Natural killer cell treated with Interleukin-12 subunit alpha and Interleukin-12 subunit beta and Interleukin-15 and Interleukin-18, amount 100 ng/mL, for 72 hours (primary cell): ENCODE measurements around the gene MAP3K4. TPM values are rescaled to one million over a fixed set of nuclear protein-coding genes. Genes with fewer than 3 reads are reported as not detected.

Source experiments
- ATAC-seq, 2 donors: fragments of 150-1000 bp; cut with Tn5 transposase in 1 of 2; sonication (Bioruptor Pico), chemical (Tn5 transposase) in 1 of 2; 2 replicates each; pipeline ENCODE4 v1.10.0; 2021
- DNase-seq: peaks from one replicate; pipeline ENCODE4 v3.0.0; 2022; ENCODE audit warnings: low spot score
- H3K27ac Mint-ChIP-seq, 2 donors: 1 replicate in 1 of 2; 2 replicates in 1 of 2; pipeline ENCODE4 v1.8.0; 2022; ENCODE audit warnings: mixed read lengths in 2 of 2, mild to moderate bottlenecking in 1 of 2, moderate library complexity in 1 of 2
- H3K27me3 Mint-ChIP-seq, 2 donors: 1 replicate in 1 of 2; 2 replicates in 1 of 2; pipeline ENCODE4 v1.8.0; 2022; ENCODE audit warnings: mixed read lengths in 2 of 2
- H3K36me3 Mint-ChIP-seq: one replicate; pipeline ENCODE4 v1.8.0; 2022; ENCODE audit warnings: mixed read lengths
- H3K4me1 Mint-ChIP-seq, 2 donors: 1 replicate in 1 of 2; 2 replicates in 1 of 2; pipeline ENCODE4 v1.8.0; 2022; ENCODE audit warnings: low read depth in 2 of 2, mixed read lengths in 2 of 2, mild to moderate bottlenecking in 1 of 2
- H3K4me3 Mint-ChIP-seq: one replicate; pipeline ENCODE4 v1.8.0; 2022; ENCODE audit warnings: mixed read lengths
- H3K9me3 Mint-ChIP-seq: 2 replicates; pipeline ENCODE4 v1.8.0; 2022; ENCODE audit warnings: mixed read lengths
- total RNA-seq, 2 donors: library from RNA; stranded (reverse); gene quantifications; one replicate each; pipeline ENCODE4 v1.2.3, GENCODE V29; 2022

The MAP3K4 gene
- total RNA-seq, 2 donors from 2014 or later: 39.4 to 67.6 TPM

GRCh38 chr6:161161121-161161520 is 169.6 kb downstream of the MAP3K4 start:
- no peak overlapping the region for H3K4me3 Mint-ChIP-seq
- no peaks in the 10 kb centered on the region for H3K36me3 Mint-ChIP-seq
- ATAC-seq (no peak), DNase-seq (no peak)
- no peaks in the 10 kb centered on the region for H3K4me1 Mint-ChIP-seq
- H3K9me3 Mint-ChIP-seq: no peaks in the 10 kb centered on the region
- no peaks in the 10 kb centered on the region for H3K27me3 Mint-ChIP-seq
- H3K27ac Mint-ChIP-seq: no peak overlapping the region

- ATAC-seq (no peak), DNase-seq (no peak)
- Mint-ChIP-seq H3K27me3 (no peaks in the 10 kb centered on the region), H3K36me3 (no peaks in the 10 kb centered on the region), H3K27ac (no peak overlapping the region), H3K4me3 (no peak overlapping the region), H3K4me1 (no peaks in the 10 kb centered on the region), H3K9me3 (no peaks in the 10 kb centered on the region)
Measured at GRCh38 chr6:161161889-161162624, 170.5 kb downstream of the MAP3K4 start.

GRCh38 chr6:161162722-161163121 is 171.2 kb downstream of the MAP3K4 start:
- Mint-ChIP-seq H3K27ac (no peak overlapping the region), H3K27me3 (no peaks in the 10 kb centered on the region), H3K4me1 (no peaks in the 10 kb centered on the region), H3K9me3 (no peaks in the 10 kb centered on the region), H3K36me3 (no peaks in the 10 kb centered on the region), H3K4me3 (no peak overlapping the region)
- DNase-seq (no peak), ATAC-seq (no peak)

- H3K36me3 Mint-ChIP-seq: no peaks in the 10 kb centered on the region
Measured at GRCh38 chr6:161163466-161164181, 172.1 kb downstream of the MAP3K4 start.

GRCh38 chr6:161164182-161164625 is 172.6 kb downstream of the MAP3K4 start:
- no peak overlapping the region for H3K27ac Mint-ChIP-seq

More at GRCh38 chr6:161163466-161164181, 172.1 kb downstream of the MAP3K4 start:
- DNase-seq (no peak), ATAC-seq (no peak)
- H3K4me3 Mint-ChIP-seq: no peak overlapping the region
- peaks cover 5 to 6% of the 10 kb centered on the region in 2 donors for H3K4me1 Mint-ChIP-seq
- H3K9me3 Mint-ChIP-seq: no peaks in the 10 kb centered on the region
- H3K27ac Mint-ChIP-seq: no peak overlapping the region
- H3K27me3 Mint-ChIP-seq: no peaks in the 10 kb centered on the region

GRCh38 chr6:161166176-161166575 is 174.6 kb downstream of the MAP3K4 start:
- H3K36me3 Mint-ChIP-seq: no peaks in the 10 kb centered on the region
- no peak overlapping the region for H3K4me3 Mint-ChIP-seq
- H3K4me1 Mint-ChIP-seq: peaks cover 26 to 29% of the 10 kb centered on the region in 2 donors
- H3K27ac Mint-ChIP-seq: no peak overlapping the region
- no peaks in the 10 kb centered on the region for H3K27me3 Mint-ChIP-seq
- H3K9me3 Mint-ChIP-seq: no peaks in the 10 kb centered on the region
- ATAC-seq (no peak), DNase-seq (no peak)

More at GRCh38 chr6:161164182-161164625, 172.6 kb downstream of the MAP3K4 start:
- Mint-ChIP-seq H3K4me3 (no peak overlapping the region), H3K4me1 (peaks cover 10 to 11% of the 10 kb centered on the region in 2 donors), H3K36me3 (no peaks in the 10 kb centered on the region), H3K27me3 (no peaks in the 10 kb centered on the region), H3K9me3 (no peaks in the 10 kb centered on the region)
- DNase-seq: no peak
- no peak for ATAC-seq

GRCh38 chr6:161166677-161167076 is 175.1 kb downstream of the MAP3K4 start:
- Mint-ChIP-seq H3K36me3 (no peaks in the 10 kb centered on the region), H3K27ac (no peak overlapping the region), H3K4me1 (peaks cover 26 to 29% of the 10 kb centered on the region in 2 donors), H3K4me3 (no peak overlapping the region), H3K9me3 (no peaks in the 10 kb centered on the region), H3K27me3 (no peaks in the 10 kb centered on the region)
- ATAC-seq (no peak), DNase-seq (no peak)
